ENCODE results near the gene TRAK1.

DNA sequence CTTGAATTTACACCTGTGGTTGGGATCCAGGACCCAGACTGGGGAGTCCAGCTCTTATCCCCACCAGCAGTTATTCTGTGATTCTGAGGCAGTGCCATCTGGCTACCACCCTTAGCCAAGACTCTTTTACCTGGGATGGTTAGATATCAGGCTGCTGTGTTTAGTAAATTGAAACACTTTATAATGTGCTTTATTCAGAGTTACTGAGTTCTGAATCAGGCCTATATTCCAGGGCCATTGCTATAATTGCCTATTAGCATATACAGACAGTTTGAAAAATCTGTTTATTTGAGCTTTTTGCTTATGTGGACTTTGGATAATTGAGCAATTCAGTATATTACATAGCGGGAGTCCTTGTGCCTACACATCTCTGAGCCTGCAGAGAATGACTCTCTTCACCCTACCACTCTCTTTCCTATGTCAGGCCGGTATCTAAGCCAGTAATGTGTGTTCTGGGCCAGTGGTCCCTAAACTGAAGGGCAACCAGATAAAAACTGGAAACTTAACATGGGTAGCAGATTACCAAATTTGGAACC is 45.4 kb upstream of the TRAK1 start:
- TF ChIP-seq, protein P1, sequence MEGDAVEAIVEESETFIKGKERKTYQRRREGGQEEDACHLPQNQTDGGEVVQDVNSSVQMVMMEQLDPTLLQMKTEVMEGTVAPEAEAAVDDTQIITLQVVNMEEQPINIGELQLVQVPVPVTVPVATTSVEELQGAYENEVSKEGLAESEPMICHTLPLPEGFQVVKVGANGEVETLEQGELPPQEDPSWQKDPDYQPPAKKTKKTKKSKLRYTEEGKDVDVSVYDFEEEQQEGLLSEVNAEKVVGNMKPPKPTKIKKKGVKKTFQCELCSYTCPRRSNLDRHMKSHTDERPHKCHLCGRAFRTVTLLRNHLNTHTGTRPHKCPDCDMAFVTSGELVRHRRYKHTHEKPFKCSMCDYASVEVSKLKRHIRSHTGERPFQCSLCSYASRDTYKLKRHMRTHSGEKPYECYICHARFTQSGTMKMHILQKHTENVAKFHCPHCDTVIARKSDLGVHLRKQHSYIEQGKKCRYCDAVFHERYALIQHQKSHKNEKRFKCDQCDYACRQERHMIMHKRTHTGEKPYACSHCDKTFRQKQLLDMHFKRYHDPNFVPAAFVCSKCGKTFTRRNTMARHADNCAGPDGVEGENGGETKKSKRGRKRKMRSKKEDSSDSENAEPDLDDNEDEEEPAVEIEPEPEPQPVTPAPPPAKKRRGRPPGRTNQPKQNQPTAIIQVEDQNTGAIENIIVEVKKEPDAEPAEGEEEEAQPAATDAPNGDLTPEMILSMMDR (conservative IDR thresholded peaks at IDR 0.05; ENCODE audit: low read depth, low read length) = no peak
- no peak for TF ChIP-seq POLR2A (IDR thresholded peaks at IDR 0.05; ENCODE audit: low read depth, low read length)
